ENCODE data around the gene EXOSC9.

Gene EXOSC9

DNA sequence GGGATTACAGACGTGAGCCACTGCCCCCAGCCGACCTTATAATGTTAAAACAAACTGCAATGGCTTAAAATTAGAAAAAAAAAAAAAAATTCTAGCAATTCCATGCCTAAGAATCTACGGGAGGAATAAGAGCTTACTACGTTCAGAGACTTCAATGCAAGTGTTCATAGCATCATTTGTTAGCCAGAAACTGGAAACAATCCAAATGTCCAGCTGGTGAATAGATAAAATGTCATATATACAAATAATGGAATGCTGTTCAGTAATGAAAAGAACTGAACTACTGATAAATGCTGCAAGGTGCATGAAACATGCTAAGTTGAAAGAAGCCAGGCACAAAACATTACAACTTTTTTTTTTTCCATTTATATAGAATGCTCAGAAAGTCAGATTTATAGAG lies 5.3 kb downstream of the EXOSC9 start:
- DNase-seq (ENCODE audit: low read depth), result no peak
- TF ChIP-seq, protein P1, sequence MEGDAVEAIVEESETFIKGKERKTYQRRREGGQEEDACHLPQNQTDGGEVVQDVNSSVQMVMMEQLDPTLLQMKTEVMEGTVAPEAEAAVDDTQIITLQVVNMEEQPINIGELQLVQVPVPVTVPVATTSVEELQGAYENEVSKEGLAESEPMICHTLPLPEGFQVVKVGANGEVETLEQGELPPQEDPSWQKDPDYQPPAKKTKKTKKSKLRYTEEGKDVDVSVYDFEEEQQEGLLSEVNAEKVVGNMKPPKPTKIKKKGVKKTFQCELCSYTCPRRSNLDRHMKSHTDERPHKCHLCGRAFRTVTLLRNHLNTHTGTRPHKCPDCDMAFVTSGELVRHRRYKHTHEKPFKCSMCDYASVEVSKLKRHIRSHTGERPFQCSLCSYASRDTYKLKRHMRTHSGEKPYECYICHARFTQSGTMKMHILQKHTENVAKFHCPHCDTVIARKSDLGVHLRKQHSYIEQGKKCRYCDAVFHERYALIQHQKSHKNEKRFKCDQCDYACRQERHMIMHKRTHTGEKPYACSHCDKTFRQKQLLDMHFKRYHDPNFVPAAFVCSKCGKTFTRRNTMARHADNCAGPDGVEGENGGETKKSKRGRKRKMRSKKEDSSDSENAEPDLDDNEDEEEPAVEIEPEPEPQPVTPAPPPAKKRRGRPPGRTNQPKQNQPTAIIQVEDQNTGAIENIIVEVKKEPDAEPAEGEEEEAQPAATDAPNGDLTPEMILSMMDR (IDR thresholded peaks at IDR 0.05; ENCODE audit: low read depth, low read length), result no peak
- no peak for TF ChIP-seq MYC (IDR thresholded peaks at IDR 0.05; ENCODE audit: low read depth, low read length)
- TF ChIP-seq POLR2A (IDR thresholded peaks at IDR 0.05; ENCODE audit: extremely low read depth, insufficient read length), result no peak
- TF ChIP-seq, protein P2, sequence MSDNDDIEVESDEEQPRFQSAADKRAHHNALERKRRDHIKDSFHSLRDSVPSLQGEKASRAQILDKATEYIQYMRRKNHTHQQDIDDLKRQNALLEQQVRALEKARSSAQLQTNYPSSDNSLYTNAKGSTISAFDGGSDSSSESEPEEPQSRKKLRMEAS (IDR thresholded peaks at IDR 0.05; ENCODE audit: low read depth, low read length), result no peak
- no peak overlapping the region for H3K4me3 ChIP-seq (ENCODE audit: low read depth, low read length)

DNA sequence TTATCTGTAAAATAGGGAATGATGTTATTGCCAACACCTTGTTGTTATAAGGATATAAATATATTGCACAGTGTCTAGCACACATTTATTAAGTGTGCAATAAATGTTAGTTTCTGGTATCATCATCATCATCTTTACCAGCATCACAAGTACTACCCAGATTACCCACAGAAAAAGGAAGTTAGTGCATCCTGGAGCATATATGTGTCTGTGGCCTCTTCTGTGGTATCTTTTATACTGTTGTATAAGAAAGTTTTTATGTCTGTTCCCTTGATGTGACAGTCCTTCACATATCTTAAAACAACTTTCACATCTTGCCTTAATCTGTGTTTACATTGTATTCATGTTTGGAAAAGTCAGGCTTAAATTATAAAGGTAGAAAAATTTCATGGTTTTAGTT lies 10.0 kb downstream of the EXOSC9 start:
- H3K4me3 ChIP-seq (ENCODE audit: low read depth, low read length), result no peak overlapping the region
- TF ChIP-seq MYC (IDR thresholded peaks at IDR 0.05; ENCODE audit: low read depth, low read length) (no peak), POLR2A (IDR thresholded peaks at IDR 0.05; ENCODE audit: extremely low read depth, insufficient read length) (no peak)
- TF ChIP-seq, protein P1 (IDR thresholded peaks at IDR 0.05; ENCODE audit: low read depth, low read length), result no peak
- TF ChIP-seq, protein P2 (IDR thresholded peaks at IDR 0.05; ENCODE audit: low read depth, low read length), result no peak
- DNase-seq (ENCODE audit: low read depth), result no peak

DNA sequence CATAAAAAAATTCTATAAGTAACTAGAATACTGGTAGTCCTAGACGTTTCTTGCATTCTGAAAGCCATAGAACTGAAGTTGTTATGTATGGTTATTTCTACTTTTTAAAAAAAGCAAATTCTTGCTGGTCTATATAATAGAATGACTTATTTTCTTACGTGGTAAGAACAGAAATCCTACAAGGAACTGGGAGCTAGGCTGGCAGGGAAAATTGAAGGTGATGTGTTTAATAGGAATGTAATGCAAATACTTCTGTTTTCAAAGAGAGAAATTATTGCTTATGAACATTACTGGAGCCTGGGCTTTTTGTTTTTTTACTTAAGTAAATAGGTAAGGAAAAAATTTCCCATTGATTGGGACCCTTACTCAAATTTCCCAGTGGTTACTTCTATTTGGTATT lies 13.6 kb downstream of the EXOSC9 start:
- H3K4me3 ChIP-seq (ENCODE audit: low read depth, low read length), result no peak overlapping the region
- TF ChIP-seq, protein P2 (IDR thresholded peaks at IDR 0.05; ENCODE audit: low read depth, low read length), result no peak
- TF ChIP-seq POLR2A (IDR thresholded peaks at IDR 0.05; ENCODE audit: extremely low read depth, insufficient read length) (no peak), MYC (IDR thresholded peaks at IDR 0.05; ENCODE audit: low read depth, low read length) (no peak)
- TF ChIP-seq, protein P1 (IDR thresholded peaks at IDR 0.05; ENCODE audit: low read depth, low read length), result no peak
- DNase-seq (ENCODE audit: low read depth), result no peak

DNA sequence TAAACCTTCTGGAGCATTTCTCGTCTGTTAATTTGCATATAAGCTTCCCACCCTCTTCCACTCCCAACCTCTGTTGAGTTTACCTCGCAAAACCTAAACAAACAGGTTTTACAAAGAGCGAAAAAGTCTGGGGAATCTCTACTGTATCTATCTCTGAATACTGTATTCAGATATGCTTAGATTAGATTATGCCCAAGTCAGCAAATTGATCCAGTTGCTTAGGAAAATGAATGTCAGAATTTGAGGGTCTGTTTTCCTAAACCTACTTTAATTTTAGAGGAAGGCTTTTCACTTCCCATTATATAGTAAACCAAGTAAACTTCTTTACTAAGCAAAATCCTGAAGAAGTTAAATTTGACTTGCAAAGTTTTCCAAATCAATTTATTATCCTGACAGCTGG lies 15.9 kb downstream of the EXOSC9 start:
- TF ChIP-seq MYC (IDR thresholded peaks at IDR 0.05; ENCODE audit: low read depth, low read length) (no peak), POLR2A (IDR thresholded peaks at IDR 0.05; ENCODE audit: extremely low read depth, insufficient read length) (no peak)
- TF ChIP-seq, protein P1 (IDR thresholded peaks at IDR 0.05; ENCODE audit: low read depth, low read length), result no peak
- TF ChIP-seq, protein P2 (IDR thresholded peaks at IDR 0.05; ENCODE audit: low read depth, low read length), result no peak
- DNase-seq (ENCODE audit: low read depth), result no peak
- H3K4me3 ChIP-seq (ENCODE audit: low read depth, low read length), result no peak overlapping the region

DNA sequence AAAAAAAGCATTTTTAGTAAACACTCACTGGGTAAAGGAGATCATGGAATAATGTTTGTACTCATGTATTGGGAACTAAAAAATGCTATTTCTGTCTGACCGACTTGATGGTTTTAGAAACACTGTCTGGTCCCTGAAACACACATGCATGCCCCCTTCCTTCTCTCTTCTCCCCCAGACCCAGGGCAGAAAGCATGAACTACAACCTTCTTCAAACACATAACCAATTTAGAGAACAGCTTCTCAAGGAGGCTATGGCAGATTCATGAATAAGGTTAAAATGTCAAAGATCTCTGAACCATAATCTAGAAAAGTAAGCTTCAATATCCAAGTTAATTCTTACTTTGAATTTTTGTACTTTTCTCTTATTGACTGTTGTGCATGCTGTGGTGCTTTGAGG lies 16.6 kb downstream of the EXOSC9 start:
- H3K4me3 ChIP-seq (ENCODE audit: low read depth, low read length), result no peak overlapping the region
- DNase-seq (ENCODE audit: low read depth), result no peak
- TF ChIP-seq MYC (IDR thresholded peaks at IDR 0.05; ENCODE audit: low read depth, low read length) (no peak), POLR2A (IDR thresholded peaks at IDR 0.05; ENCODE audit: extremely low read depth, insufficient read length) (no peak)
- TF ChIP-seq, protein P1 (IDR thresholded peaks at IDR 0.05; ENCODE audit: low read depth, low read length), result no peak
- TF ChIP-seq, protein P2 (IDR thresholded peaks at IDR 0.05; ENCODE audit: low read depth, low read length), result no peak

DNA sequence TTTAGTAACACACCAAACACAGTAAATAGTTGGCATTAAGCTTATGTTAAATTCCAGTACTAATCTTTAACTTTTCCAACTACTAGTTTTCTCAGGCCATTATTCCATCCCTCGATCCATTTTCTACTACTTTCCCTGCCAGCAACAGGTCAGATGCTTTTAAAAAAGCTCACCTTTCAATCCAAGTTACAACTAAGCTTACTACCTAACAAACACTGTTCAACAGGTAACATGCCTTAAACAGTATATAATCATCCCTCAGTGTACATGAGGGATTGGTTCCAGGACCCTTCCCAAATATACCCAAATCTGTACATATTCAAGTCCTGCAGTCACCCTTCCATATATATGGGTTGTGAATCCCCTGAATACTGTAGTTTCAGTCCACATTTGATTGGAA lies 17.1 kb downstream of the EXOSC9 start:
- H3K4me3 ChIP-seq (ENCODE audit: low read depth, low read length), result no peak overlapping the region
- no peak for DNase-seq (ENCODE audit: low read depth)
- TF ChIP-seq, protein P1 (IDR thresholded peaks at IDR 0.05; ENCODE audit: low read depth, low read length), result no peak
- TF ChIP-seq, protein P2 (IDR thresholded peaks at IDR 0.05; ENCODE audit: low read depth, low read length), result no peak
- TF ChIP-seq MYC (IDR thresholded peaks at IDR 0.05; ENCODE audit: low read depth, low read length) (no peak), POLR2A (IDR thresholded peaks at IDR 0.05; ENCODE audit: extremely low read depth, insufficient read length) (no peak)

Measured in NB4 (cell line).